Measurements from ENCODE around the gene FBXO27.
"Not testable (repeated sequence)": the region's sequence is repeated elsewhere in the genome, so short reads cannot be mapped to it uniquely, and the experiment has no call there.

Gene FBXO27

GRCh38 chr19:39032063-39032918 is at the start of gene FBXO27:
TSS of gene FBXO27 (minus strand) at chr19:39032549. CDS start at chr19:39032227, 322 bp downstream.
- DNase-seq: no peak

- no peak for DNase-seq
These were observed 48.1 kb upstream of the FBXO27 start for GRCh38 chr19:39080431-39080830.

GRCh38 chr19:39078436-39079200 is 46.3 kb upstream of the FBXO27 start:
- no peak for DNase-seq

GRCh38 chr19:39077323-39077722 is 45.0 kb upstream of the FBXO27 start:
- DNase-seq: no peak

GRCh38 chr19:39074942-39075341 is 42.6 kb upstream of the FBXO27 start:
- DNase-seq: no peak

GRCh38 chr19:39074205-39074692 is 41.9 kb upstream of the FBXO27 start:
- DNase-seq: no peak

- no peak for DNase-seq
These were observed 38.5 kb upstream of the FBXO27 start for GRCh38 chr19:39070888-39071287.

- not testable (repeated sequence) for DNase-seq
These were observed 35.9 kb upstream of the FBXO27 start for GRCh38 chr19:39068259-39068658.

- no peak for DNase-seq
These were observed 34.8 kb upstream of the FBXO27 start for GRCh38 chr19:39067104-39067503.

GRCh38 chr19:39065928-39066327 is 33.6 kb upstream of the FBXO27 start:
- DNase-seq: no peak

GRCh38 chr19:39064405-39064804 is 32.1 kb upstream of the FBXO27 start:
- no peak for DNase-seq

GRCh38 chr19:39060171-39060570 is 27.8 kb upstream of the FBXO27 start:
- DNase-seq: no peak

GRCh38 chr19:39059302-39059701 is 27.0 kb upstream of the FBXO27 start:
- no peak for DNase-seq

- DNase-seq: no peak
These were observed 25.3 kb upstream of the FBXO27 start for GRCh38 chr19:39057615-39058014.

- no peak for DNase-seq
These were observed 21.7 kb upstream of the FBXO27 start for GRCh38 chr19:39054091-39054470.

- DNase-seq: no peak
These were observed 21.1 kb upstream of the FBXO27 start for GRCh38 chr19:39053276-39054090.

- no peak for DNase-seq
These were observed 20.5 kb upstream of the FBXO27 start for GRCh38 chr19:39052846-39053245.

GRCh38 chr19:39052243-39052746 is 19.9 kb upstream of the FBXO27 start:
- peak; percentile 60 for DNase-seq

GRCh38 chr19:39047073-39047472 is 14.7 kb upstream of the FBXO27 start:
- DNase-seq: no peak

GRCh38 chr19:39046037-39046821 is 13.9 kb upstream of the FBXO27 start:
- no peak for DNase-seq

GRCh38 chr19:39045506-39045905 is 13.2 kb upstream of the FBXO27 start:
- no peak for DNase-seq

GRCh38 chr19:39038098-39038497 is 5.7 kb upstream of the FBXO27 start:
- DNase-seq: no peak

Measured in stimulated activated naive CD4-positive, alpha-beta T cell treated with Interleukin-2 at 50 U/mL for 16 hours (primary cell).